Kidney epithelial cell (primary cell): Measurements from ENCODE around the gene CLSTN1. TPM values are rescaled to one million over a fixed set of nuclear protein-coding genes. Genes with fewer than 3 reads are reported as not detected.

ENCODE experiments used
- DNase-seq: peaks from one replicate; pipeline ENCODE4 v3.0.0-alpha.2; 2010; ENCODE audit warnings: low read depth
- H3K27me3 ChIP-seq: 2 replicates; pipeline ENCODE4 v1.6.0; 2011; ENCODE audit warnings: low read length; ENCODE audit not compliant: control insufficient read depth, insufficient read depth
- H3K36me3 ChIP-seq: 2 replicates; pipeline ENCODE4 v1.5.1; 2011; ENCODE audit warnings: low read length; ENCODE audit not compliant: control insufficient read depth, insufficient read depth
- H3K4me3 ChIP-seq: 2 replicates; pipeline ENCODE4 v1.5.1; 2011; ENCODE audit warnings: low read depth, mild to moderate bottlenecking, control low read depth, low read length
- total RNA-seq: library from RNA; depleted of rRNA; stranded (reverse); fragments of >200 nt; gene quantifications from 2 replicates; pipeline ENCODE4 v1.2.3, GENCODE V29; 2015
- TF ChIP-seq, protein P1 (sequence below): IDR thresholded peaks from 2 replicates; pipeline ENCODE4 v1.5.1; 2011; ENCODE audit warnings: mild to moderate bottlenecking, moderate library complexity, low read length, control low read depth, inconsistent platforms; ENCODE audit not compliant: insufficient read depth, poor library complexity, severe bottlenecking

CLSTN1 gene
- total RNA-seq, 1 donor from 2014 or later = 115 TPM

DNA sequence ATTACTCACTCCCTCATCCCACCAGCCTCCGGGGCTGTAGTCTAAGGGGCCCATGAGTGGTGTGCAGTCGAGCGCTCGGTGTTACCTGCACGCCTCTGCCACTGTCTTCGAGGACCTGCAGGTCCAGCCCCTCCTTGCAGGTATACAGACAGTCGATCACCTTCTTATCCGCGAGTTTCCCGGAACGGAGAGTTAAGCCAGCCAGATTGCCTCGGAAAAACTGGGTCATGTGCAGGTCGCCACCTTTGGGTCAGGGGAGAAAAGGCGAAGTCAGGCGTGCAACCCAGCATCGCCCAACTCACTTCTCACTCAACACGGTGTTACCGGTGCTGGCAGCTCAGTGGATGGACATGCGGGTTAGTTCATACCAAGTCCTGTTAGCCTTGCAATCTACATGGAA lies 88.0 kb downstream of the CLSTN1 start:
- Histone ChIP-seq H3K4me3 (no peak overlapping the region), H3K27me3 (no peaks in the 10 kb centered on the region), H3K36me3 (peaks cover 5% of the 10 kb centered on the region)
- TF ChIP-seq, protein P1, sequence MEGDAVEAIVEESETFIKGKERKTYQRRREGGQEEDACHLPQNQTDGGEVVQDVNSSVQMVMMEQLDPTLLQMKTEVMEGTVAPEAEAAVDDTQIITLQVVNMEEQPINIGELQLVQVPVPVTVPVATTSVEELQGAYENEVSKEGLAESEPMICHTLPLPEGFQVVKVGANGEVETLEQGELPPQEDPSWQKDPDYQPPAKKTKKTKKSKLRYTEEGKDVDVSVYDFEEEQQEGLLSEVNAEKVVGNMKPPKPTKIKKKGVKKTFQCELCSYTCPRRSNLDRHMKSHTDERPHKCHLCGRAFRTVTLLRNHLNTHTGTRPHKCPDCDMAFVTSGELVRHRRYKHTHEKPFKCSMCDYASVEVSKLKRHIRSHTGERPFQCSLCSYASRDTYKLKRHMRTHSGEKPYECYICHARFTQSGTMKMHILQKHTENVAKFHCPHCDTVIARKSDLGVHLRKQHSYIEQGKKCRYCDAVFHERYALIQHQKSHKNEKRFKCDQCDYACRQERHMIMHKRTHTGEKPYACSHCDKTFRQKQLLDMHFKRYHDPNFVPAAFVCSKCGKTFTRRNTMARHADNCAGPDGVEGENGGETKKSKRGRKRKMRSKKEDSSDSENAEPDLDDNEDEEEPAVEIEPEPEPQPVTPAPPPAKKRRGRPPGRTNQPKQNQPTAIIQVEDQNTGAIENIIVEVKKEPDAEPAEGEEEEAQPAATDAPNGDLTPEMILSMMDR = no peak
- no peak for DNase-seq

DNA sequence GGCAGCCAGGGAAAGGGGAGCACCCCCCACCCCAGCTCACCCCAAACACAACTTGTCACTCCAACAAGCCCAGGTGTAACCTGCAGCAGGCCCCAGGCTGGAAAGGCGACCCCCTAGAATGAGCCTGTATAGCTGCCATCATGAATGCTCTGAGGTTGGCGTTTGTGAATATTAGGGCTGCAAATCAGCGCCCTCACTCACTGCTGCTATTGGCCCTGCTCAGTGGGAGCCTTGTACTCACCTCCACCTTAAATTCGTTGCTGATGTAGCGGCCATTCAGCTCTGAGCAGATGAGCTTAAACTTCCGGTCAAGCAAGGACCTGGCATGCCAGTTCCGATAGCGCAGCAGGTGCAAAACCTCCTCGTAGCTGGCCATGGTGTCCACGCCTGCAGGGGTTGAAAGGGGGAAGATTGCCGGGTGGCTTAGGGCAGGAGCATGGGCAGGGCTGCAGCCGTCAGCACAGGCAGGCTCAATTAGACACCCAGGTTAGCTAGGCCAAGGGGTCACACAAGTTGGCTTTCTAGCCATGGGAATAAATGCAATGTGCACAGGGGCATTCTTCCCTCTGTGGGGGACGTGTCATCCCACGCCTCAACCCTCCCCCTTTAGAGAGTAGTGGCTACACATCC lies 90.5 kb downstream of the CLSTN1 start:
- no peak for DNase-seq
- H3K4me3 ChIP-seq = no peak overlapping the region
- peaks cover 5% of the 10 kb centered on the region for H3K36me3 ChIP-seq
- no peaks in the 10 kb centered on the region for H3K27me3 ChIP-seq
- TF ChIP-seq, protein P1 = no peak

DNA sequence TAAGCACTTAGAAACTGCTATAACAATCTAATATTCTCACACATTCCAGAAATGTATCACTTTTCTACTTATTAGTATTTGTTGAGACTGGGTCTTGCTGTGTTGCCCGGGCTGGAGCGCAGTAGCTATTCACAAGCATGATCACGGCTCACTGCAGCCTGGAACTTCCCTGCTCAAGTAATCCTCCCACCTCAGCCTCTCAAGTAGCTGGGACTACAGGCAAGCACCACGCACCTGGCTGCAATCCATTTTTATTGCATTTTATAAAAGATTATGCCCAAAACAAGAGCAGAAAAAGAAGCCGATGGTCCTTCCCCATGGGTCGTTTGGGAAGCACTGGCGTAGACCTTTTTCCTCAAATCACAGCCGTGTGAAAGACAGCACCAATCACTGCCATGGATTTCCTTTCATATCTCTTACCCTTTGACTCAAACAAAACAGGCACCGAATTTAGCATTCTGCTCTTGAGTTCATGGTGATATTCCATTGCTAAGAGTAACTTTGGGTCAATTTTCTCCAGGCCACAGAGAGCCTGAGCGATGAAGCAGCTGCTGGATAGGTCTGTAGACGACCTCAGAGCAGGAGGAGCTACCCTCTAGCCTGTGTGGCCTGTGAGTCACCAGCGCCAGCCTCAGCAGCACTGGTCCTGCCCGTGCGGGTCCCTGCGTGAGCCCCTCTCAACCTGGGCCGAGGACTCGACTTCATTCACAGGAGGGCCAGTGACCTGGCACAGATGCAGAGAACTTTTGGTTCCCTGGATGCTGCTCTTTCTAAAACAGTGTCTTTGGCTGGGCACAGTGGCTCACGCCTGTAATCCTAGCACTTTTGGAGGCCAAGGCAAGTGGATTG lies 91.4 kb downstream of the CLSTN1 start:
- DNase-seq = no peak
- Histone ChIP-seq H3K27me3 (no peaks in the 10 kb centered on the region), H3K4me3 (no peak overlapping the region), H3K36me3 (peaks cover 5% of the 10 kb centered on the region)
- TF ChIP-seq, protein P1 = no peak

DNA sequence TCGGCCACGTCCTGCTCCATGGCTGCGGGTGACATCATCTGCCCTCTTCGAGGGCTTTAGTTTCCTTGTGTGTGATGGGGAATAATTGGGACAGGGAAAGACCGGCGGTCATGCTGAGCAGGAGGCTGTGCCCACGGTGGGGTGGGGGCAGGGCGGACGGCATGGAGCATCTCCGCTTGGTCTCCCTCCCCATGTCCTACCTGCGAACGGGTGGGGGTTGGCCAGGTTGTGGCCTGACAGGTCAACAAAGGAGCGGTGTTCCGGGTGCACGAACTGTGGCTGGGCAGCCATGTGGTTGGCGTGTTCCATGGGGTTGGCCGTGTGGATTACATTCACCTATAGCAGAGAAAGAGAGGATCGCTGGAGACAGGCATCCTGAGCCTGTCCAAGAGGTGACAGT lies 92.2 kb downstream of the CLSTN1 start:
- no peak for DNase-seq
- Histone ChIP-seq H3K4me3 (no peak overlapping the region), H3K27me3 (no peaks in the 10 kb centered on the region), H3K36me3 (peaks cover 5% of the 10 kb centered on the region)
- TF ChIP-seq, protein P1 = no peak

DNA sequence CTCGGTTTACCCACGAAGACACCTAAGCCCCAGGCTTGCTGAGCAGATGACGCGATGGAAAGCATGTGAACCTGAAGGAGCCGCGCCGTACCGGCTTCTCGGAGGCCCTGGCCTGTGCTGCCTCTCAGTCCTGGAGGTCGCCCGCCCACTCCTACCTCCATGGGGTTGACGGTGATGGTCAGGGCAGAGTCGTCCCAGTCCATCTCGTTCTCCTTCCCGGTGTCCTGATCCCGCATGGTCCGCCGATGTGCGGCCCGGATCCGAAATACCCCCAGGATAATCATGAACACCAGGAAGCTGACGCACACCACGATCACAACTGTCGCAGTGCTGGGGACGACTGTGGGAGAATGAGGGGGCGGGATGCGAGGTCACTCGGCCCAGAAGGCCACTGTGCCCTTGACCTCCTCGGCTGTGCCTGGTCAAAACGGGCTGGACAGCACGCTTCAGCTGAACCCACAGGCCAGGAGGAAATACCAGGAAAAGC lies 92.7 kb downstream of the CLSTN1 start:
- no peak for DNase-seq
- Histone ChIP-seq H3K4me3 (no peak overlapping the region), H3K36me3 (peaks cover 5% of the 10 kb centered on the region), H3K27me3 (no peaks in the 10 kb centered on the region)
- TF ChIP-seq, protein P1 = no peak
